ENCODE results near the gene TMEM30A.
A peak's percentile ranks its signal among the peaks of the same experiment; 100 is the strongest.

TMEM30A gene

GRCh38 chr6:75291331-75291730 lies 6.7 kb upstream of the TMEM30A start:
- H3K4me3 ChIP-seq (ENCODE audit: low read depth, low read length) = no peak overlapping the region
- TF ChIP-seq CTCF (IDR thresholded peaks at IDR 0.05; ENCODE audit: low read depth, low read length) = no peak

GRCh38 chr6:75290136-75290945 lies 5.7 kb upstream of the TMEM30A start:
- H3K4me3 ChIP-seq (ENCODE audit: low read depth, low read length) = no peak overlapping the region
- TF ChIP-seq CTCF (IDR thresholded peaks at IDR 0.05; ENCODE audit: low read depth, low read length) = no peak

GRCh38 chr6:75288023-75288422 lies 3.4 kb upstream of the TMEM30A start:
- no peak for TF ChIP-seq CTCF (IDR thresholded peaks at IDR 0.05; ENCODE audit: low read depth, low read length)
- H3K4me3 ChIP-seq (ENCODE audit: low read depth, low read length) = no peak overlapping the region

GRCh38 chr6:75287424-75287823 lies 2.8 kb upstream of the TMEM30A start:
- no peak for TF ChIP-seq CTCF (IDR thresholded peaks at IDR 0.05; ENCODE audit: low read depth, low read length)
- H3K4me3 ChIP-seq (ENCODE audit: low read depth, low read length) = no peak overlapping the region

- TF ChIP-seq CTCF (IDR thresholded peaks at IDR 0.05; ENCODE audit: low read depth, low read length) = no peak
- no peak overlapping the region for H3K4me3 ChIP-seq (ENCODE audit: low read depth, low read length)
Observed at GRCh38 chr6:75286955-75287354, 2.4 kb upstream of the TMEM30A start.

- no peak for TF ChIP-seq CTCF (IDR thresholded peaks at IDR 0.05; ENCODE audit: low read depth, low read length)
- peak overlapping the region; percentile 95 for H3K4me3 ChIP-seq (ENCODE audit: low read depth, low read length)
Observed at GRCh38 chr6:75285283-75285639, 669 bp upstream of the TMEM30A start.

- TF ChIP-seq CTCF (IDR thresholded peaks at IDR 0.05; ENCODE audit: low read depth, low read length) = no peak
- H3K4me3 ChIP-seq (ENCODE audit: low read depth, low read length) = peak overlapping the region; percentile 95
Observed at GRCh38 chr6:75283907-75284631, 523 bp downstream of the TMEM30A start.

Data from WI38 (cell line).